Ramos (cell line): ENCODE measurements around the gene HTR2A.

ENCODE experiments used
- in situ Hi-C: fragments of 300-500 bp; cut with MboI; formaldehyde crosslinking; loops from one replicate; pipeline ENCODE4 v1.14.3; 2022; ENCODE audit warnings: low sequenced_read_pairs; ENCODE audit not compliant: unreplicated experiment

HTR2A gene

GRCh38 chr13:46874006-46874405 lies 22.8 kb downstream of the HTR2A start:
- in situ Hi-C loops, result no loop called here

- in situ Hi-C loops, result no loop called here
Observed at GRCh38 chr13:46871557-46871956, 25.3 kb downstream of the HTR2A start.

GRCh38 chr13:46868091-46868490 lies 28.8 kb downstream of the HTR2A start:
- in situ Hi-C loops, result no loop called here

GRCh38 chr13:46866150-46866549 lies 30.7 kb downstream of the HTR2A start:
- in situ Hi-C loops, result no loop called here

GRCh38 chr13:46864941-46865340 lies 31.9 kb downstream of the HTR2A start:
- in situ Hi-C loops, result no loop called here

GRCh38 chr13:46861959-46862358 lies 34.9 kb downstream of the HTR2A start:
- in situ Hi-C loops, result no loop called here

GRCh38 chr13:46860722-46861121 lies 36.1 kb downstream of the HTR2A start:
- in situ Hi-C loops, result no loop called here

- in situ Hi-C loops, result no loop called here
Observed at GRCh38 chr13:46858776-46859175, 38.1 kb downstream of the HTR2A start.

GRCh38 chr13:46858163-46858562 lies 38.7 kb downstream of the HTR2A start:
- in situ Hi-C loops, result no loop called here

GRCh38 chr13:46855664-46856063 lies 41.2 kb downstream of the HTR2A start:
- in situ Hi-C loops, result no loop called here

- in situ Hi-C loops, result no loop called here
Observed at GRCh38 chr13:46855166-46855565, 41.7 kb downstream of the HTR2A start.

- in situ Hi-C loops, result no loop called here
Observed at GRCh38 chr13:46852168-46852567, 44.7 kb downstream of the HTR2A start.

GRCh38 chr13:46850214-46850613 lies 46.6 kb downstream of the HTR2A start:
- in situ Hi-C loops, result no loop called here

GRCh38 chr13:46846726-46847125 lies 50.1 kb downstream of the HTR2A start:
- in situ Hi-C loops, result no loop called here

GRCh38 chr13:46845146-46845545 lies 51.7 kb downstream of the HTR2A start:
- in situ Hi-C loops, result no loop called here

- in situ Hi-C loops, result no loop called here
Observed at GRCh38 chr13:46844431-46844830, 52.4 kb downstream of the HTR2A start.

- in situ Hi-C loops, result no loop called here
Observed at GRCh38 chr13:46839399-46839798, 57.5 kb downstream of the HTR2A start.

GRCh38 chr13:46834657-46835056 lies 62.2 kb downstream of the HTR2A start:
- in situ Hi-C loops, result no loop called here

GRCh38 chr13:46831588-46832194 lies 65.2 kb downstream of the HTR2A start:
- in situ Hi-C loops, result no loop called here

GRCh38 chr13:46830405-46831005 lies 66.3 kb downstream of the HTR2A start:
- in situ Hi-C loops, result no loop called here

GRCh38 chr13:46822551-46822950 lies 74.3 kb downstream of the HTR2A start:
- in situ Hi-C loops, result no loop called here

GRCh38 chr13:46817838-46818476 lies 78.9 kb downstream of the HTR2A start:
- in situ Hi-C loops, result no loop called here
